NT2/D1 (cell line): Measurements from ENCODE around the gene VEZF1.

Source experiments
- SUZ12 ChIP-seq: IDR thresholded peaks from 2 replicates; pipeline ENCODE4 v1.6.1; 2011; ENCODE audit not compliant: insufficient read length, insufficient read depth; ENCODE audit errors: extremely low read depth
- YY1 ChIP-seq: IDR thresholded peaks from 2 replicates; pipeline ENCODE4 v1.6.1; 2011; ENCODE audit not compliant: insufficient read length, insufficient read depth
- ZNF274 ChIP-seq: IDR thresholded peaks from 2 replicates; pipeline ENCODE4 v1.6.1; 2011; ENCODE audit warnings: mild to moderate bottlenecking, low read depth, low read length

DNA sequence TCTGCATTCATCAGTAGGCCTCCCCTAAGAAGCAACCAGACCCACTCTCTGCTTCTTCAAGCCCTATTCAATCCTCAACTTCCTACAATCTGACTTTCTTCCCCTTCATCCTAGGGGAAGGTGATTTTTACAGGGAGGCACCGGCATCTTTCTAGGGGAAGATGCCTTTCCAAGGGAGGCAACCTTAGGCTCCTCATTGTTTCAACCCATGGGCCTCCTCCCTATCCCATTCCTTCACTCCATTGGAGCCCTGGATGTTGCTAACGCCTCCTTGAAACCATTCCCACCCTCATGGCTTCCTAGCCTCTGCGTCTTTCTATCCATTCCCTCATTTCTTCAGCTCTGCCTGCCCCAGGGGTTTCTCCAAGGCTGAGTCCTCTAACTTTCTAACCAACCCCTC is 30.2 kb downstream of the VEZF1 start:
- TF ChIP-seq ZNF274: no peak
- TF ChIP-seq YY1: no peak
- no peak for TF ChIP-seq SUZ12
